Peyer's patch (tissue), 4 donors: ENCODE measurements around the gene GRHL3. TPM values are rescaled to one million over a fixed set of nuclear protein-coding genes. Genes with fewer than 3 reads are reported as not detected.
A peak's percentile ranks its signal among the peaks of the same experiment; 100 is the strongest.

ENCODE experiments used
- DNase-seq, 3 donors: peaks; one replicate each; pipeline ENCODE4 v3.0.0-alpha.2; 2017 to 2019
- H3K27ac ChIP-seq, 4 donors: fragments of 200-600 bp; sonication (generic); one replicate each; pipeline ENCODE4 v1.5.1; 2016 to 2019
- H3K27me3 ChIP-seq, 2 donors: fragments of 200-600 bp; sonication (generic); one replicate each; pipeline ENCODE4 v1.5.1; 2019
- H3K36me3 ChIP-seq, 3 donors: fragments of 200-600 bp; sonication (generic); one replicate each; pipeline ENCODE4 v1.5.1; 2016 to 2019
- H3K4me1 ChIP-seq, 4 donors: fragments of 200-600 bp; sonication (generic); one replicate each; pipeline ENCODE4 v1.5.1; 2016 to 2019
- H3K4me3 ChIP-seq, 4 donors: fragments of 200-600 bp; sonication (generic); 1 replicate in 3 of 4; 2 replicates in 1 of 4; pipeline ENCODE4 v1.5.1; 2016 to 2019; ENCODE audit warnings: mild to moderate bottlenecking in 1 of 4
- H3K9me3 ChIP-seq, 4 donors: fragments of 200-600 bp; sonication (generic); one replicate each; pipeline ENCODE4 v1.5.1; 2016 to 2019; ENCODE audit warnings: mild to moderate bottlenecking in 1 of 4
- POLR2A ChIP-seq, 2 donors: fragments of 450-650 bp; IDR thresholded peaks; one replicate each; pipeline ENCODE4 v1.5.1; 2017; ENCODE audit warnings: antibody characterized with exemption in 2 of 2, mild to moderate bottlenecking in 2 of 2, moderate library complexity in 2 of 2
- total RNA-seq, 4 donors: library from RNA; depleted of rRNA; stranded (reverse); fragments of >200 nt; gene quantifications; one replicate each; pipeline ENCODE4 v1.1.0, GENCODE V29; 2016
- TF ChIP-seq, protein P1 (sequence below), 6 experiments: fragments of 450-650 bp in 4 of 6; fragments of 200-600 bp in 2 of 6; sonication (generic) in 1 of 6; IDR thresholded peaks; one replicate each; pipeline ENCODE4 v1.5.1; 2017 to 2019; ENCODE audit warnings: antibody characterized with exemption in 6 of 6, mild to moderate bottlenecking in 3 of 6, moderate library complexity in 1 of 6

The GRHL3 gene
- total RNA-seq, 4 donors from 2014 or later = 0.35 to 1.1 (median 0.66) TPM; not detected in 1

DNA sequence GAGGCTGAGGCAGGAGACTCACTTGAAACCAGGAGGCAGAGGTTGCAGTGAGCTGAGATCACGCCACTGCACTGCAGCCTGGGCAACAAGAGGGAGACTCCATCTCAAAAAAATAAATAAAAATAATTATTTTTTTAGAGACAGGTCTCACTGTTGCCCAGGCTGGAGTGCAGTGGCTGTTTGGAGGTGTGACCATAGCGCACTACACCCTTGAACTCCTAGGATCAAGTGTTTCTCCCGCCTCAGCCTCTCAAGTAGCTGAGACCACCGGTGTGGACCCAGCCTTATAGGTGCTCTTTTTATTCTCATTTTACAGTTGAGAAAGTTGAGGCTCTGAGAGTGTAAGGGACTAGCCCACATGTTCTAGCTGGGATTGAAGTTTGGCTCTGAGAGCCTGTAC, 15.6 kb upstream of the GRHL3 start:
- Histone ChIP-seq H3K4me3 (no peak overlapping the region), H3K27ac (no peak overlapping the region), H3K36me3 (no peaks in the 10 kb centered on the region), H3K9me3 (no peaks in the 10 kb centered on the region), H3K4me1 (peaks cover 0 to 7% (median 0%) of the 10 kb centered on the region in 4 donors), H3K27me3 (no peaks in the 10 kb centered on the region)
- TF ChIP-seq POLR2A (IDR thresholded peaks at IDR 0.05) = no peak
- TF ChIP-seq, protein P1, sequence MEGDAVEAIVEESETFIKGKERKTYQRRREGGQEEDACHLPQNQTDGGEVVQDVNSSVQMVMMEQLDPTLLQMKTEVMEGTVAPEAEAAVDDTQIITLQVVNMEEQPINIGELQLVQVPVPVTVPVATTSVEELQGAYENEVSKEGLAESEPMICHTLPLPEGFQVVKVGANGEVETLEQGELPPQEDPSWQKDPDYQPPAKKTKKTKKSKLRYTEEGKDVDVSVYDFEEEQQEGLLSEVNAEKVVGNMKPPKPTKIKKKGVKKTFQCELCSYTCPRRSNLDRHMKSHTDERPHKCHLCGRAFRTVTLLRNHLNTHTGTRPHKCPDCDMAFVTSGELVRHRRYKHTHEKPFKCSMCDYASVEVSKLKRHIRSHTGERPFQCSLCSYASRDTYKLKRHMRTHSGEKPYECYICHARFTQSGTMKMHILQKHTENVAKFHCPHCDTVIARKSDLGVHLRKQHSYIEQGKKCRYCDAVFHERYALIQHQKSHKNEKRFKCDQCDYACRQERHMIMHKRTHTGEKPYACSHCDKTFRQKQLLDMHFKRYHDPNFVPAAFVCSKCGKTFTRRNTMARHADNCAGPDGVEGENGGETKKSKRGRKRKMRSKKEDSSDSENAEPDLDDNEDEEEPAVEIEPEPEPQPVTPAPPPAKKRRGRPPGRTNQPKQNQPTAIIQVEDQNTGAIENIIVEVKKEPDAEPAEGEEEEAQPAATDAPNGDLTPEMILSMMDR (IDR thresholded peaks at IDR 0.05) = no peak
- no peak for DNase-seq

DNA sequence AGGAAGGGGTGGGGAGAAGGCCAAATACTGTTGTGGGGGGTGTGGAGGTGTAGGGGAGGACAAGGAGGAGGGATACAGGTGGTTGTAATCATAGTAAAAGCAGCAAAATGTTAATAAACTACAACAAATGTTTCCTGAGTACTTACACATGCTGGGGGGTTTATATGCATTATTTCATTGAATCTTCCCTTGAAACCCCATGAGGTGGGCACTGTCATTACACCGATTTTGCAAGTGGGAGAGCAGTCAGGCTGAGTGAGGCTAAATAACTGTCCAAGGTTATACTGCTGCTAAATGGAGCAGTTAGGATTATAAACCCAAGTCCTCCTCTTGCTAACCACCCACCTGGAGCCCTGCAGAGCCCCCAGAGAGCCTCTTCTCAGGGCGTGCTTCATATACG, 14.4 kb upstream of the GRHL3 start:
- no peaks in the 10 kb centered on the region for H3K27me3 ChIP-seq
- DNase-seq = no peak
- H3K4me3 ChIP-seq = no peak overlapping the region
- no peak overlapping the region for H3K27ac ChIP-seq
- H3K9me3 ChIP-seq = no peaks in the 10 kb centered on the region
- no peaks in the 10 kb centered on the region for H3K36me3 ChIP-seq
- TF ChIP-seq POLR2A (IDR thresholded peaks at IDR 0.05) = no peak
- TF ChIP-seq, protein P1 (IDR thresholded peaks at IDR 0.05) = no peak
- peaks cover 0 to 7% (median 0%) of the 10 kb centered on the region in 4 donors for H3K4me1 ChIP-seq

DNA sequence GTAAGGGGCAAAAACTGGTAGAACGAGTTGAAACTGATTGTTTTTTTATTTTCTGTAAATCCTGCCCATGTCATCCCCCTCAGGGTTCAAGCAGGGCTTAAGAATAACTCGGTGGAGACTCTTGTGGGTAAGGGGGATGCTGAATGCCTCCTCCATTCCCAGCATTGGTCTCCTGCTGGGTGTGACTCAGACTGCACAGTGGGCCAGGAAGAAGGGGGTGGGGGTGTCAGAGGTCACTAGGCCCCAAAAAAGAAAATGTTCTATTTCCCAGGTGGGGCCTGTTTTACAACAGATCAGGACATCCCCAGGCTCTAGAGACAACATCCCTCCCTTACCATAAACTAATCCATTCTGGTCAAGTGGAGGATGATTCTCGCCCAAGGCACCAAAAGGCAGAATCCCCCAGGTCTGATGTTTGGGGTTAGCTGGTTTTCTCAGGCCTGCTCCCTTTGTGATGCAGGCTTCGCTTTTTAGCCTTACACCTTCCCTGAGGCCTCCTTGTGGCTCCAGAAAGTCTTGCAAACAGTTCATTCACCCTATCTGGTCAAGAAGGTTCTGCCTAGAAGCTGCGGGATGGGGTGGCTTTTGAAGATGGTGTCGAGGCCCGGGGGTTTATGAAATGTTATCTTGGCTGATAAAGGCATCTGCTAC, 10.7 kb upstream of the GRHL3 start:
- no peaks in the 10 kb centered on the region for H3K9me3 ChIP-seq
- TF ChIP-seq, protein P1 (IDR thresholded peaks at IDR 0.05) = peak in 1 of 6 experiments; percentile 17
- TF ChIP-seq POLR2A (IDR thresholded peaks at IDR 0.05) = no peak
- no peaks in the 10 kb centered on the region for H3K36me3 ChIP-seq
- H3K27me3 ChIP-seq = no peaks in the 10 kb centered on the region
- no peak for DNase-seq
- H3K4me3 ChIP-seq = no peak overlapping the region
- no peak overlapping the region for H3K27ac ChIP-seq
- no peaks in the 10 kb centered on the region for H3K4me1 ChIP-seq

DNA sequence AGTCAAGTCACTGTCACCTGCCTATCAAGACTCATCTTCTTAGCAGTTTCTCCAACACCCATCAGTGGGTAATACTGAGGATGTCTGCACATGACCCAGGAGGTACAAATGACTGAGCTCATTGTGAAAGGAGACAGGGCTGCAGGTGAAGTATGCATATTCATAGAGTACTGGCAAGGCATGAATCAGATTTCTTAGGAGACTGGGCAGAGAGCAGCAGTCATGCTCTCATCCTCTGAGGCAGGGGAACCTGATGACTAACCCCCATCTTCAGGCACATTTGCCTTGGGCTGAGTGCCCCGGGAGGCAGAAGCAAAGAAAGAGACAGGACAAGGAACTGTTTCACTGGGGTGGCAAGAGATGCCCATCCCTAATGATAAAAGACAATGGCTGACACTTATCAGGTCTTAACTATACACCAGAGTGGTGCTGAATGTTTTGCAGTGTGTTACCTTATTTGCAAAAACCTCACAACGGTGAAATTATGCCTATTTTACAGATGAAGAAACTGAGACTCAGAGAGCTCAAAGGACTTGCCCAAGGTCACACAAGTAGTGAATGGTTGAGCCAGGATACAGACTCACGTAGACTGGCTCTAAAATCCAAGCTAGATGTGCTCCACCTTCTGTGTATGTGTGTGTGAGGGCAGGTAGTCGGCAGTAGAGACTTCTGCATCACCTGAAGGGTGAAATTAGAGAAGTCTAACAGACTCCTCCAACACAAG, 9.2 kb upstream of the GRHL3 start:
- TF ChIP-seq, protein P1 (IDR thresholded peaks at IDR 0.05) = no peak
- TF ChIP-seq POLR2A (IDR thresholded peaks at IDR 0.05) = no peak
- Histone ChIP-seq H3K27me3 (no peaks in the 10 kb centered on the region), H3K36me3 (no peaks in the 10 kb centered on the region), H3K27ac (no peak overlapping the region), H3K9me3 (no peaks in the 10 kb centered on the region), H3K4me1 (no peaks in the 10 kb centered on the region), H3K4me3 (no peak overlapping the region)
- no peak for DNase-seq

DNA sequence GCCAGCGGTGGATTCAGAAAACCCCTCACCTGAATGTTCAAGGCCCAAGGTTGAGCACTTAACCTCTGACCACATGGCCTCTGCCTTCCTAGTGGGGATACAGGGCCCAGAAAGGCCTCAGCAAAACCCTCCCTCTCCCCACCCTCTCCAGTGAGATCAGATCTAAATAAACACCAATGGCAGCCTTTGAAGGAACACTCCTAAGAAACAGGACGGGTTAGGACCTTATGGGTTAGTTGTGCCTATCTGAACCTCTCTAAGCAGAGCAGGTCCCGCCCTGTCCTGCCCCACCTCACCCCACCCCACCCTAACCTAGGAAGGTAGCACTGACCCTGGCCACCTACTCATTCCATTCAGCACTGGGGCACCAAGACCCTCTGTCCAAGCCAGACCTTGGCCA, 7.9 kb upstream of the GRHL3 start:
- H3K36me3 ChIP-seq = no peaks in the 10 kb centered on the region
- no peak overlapping the region for H3K4me3 ChIP-seq
- no peaks in the 10 kb centered on the region for H3K4me1 ChIP-seq
- no peak for DNase-seq
- no peak for TF ChIP-seq POLR2A (IDR thresholded peaks at IDR 0.05)
- TF ChIP-seq, protein P1 (IDR thresholded peaks at IDR 0.05) = no peak
- H3K27me3 ChIP-seq = no peaks in the 10 kb centered on the region
- H3K27ac ChIP-seq = no peak overlapping the region
- H3K9me3 ChIP-seq = no peaks in the 10 kb centered on the region
